Sigmoid colon (tissue), 7 donors: ENCODE measurements around the gene TECPR2. TPM values are rescaled to one million over a fixed set of nuclear protein-coding genes. Genes with fewer than 3 reads are reported as not detected.

Experiments used
- DNase-seq: peaks from one replicate; pipeline ENCODE4 v3.0.0-alpha.2; 2019
- H3K27ac ChIP-seq, 4 donors: fragments of 200-600 bp; sonication (generic); one replicate each; pipeline ENCODE4 v1.5.1; 2016 to 2019; ENCODE audit warnings: mild to moderate bottlenecking in 1 of 4
- H3K27me3 ChIP-seq, 3 donors: fragments of 200-600 bp; sonication (generic); one replicate each; pipeline ENCODE4 v1.5.1; 2019; ENCODE audit warnings: mild to moderate bottlenecking in 1 of 3
- H3K36me3 ChIP-seq, 4 donors: fragments of 200-600 bp; sonication (generic); one replicate each; pipeline ENCODE4 v1.5.1; 2016 to 2019
- H3K4me1 ChIP-seq, 4 donors: fragments of 200-600 bp; sonication (generic); one replicate each; pipeline ENCODE4 v1.5.1; 2017 to 2019
- H3K4me3 ChIP-seq, 4 donors: fragments of 200-600 bp; sonication (generic); one replicate each; pipeline ENCODE4 v1.5.1; 2017 to 2019; ENCODE audit warnings: mild to moderate bottlenecking in 2 of 4, moderate library complexity in 1 of 4
- H3K9me3 ChIP-seq, 4 donors: fragments of 200-600 bp in 3 of 4; sonication (generic) in 3 of 4; one replicate each; pipeline versions ENCODE4 v1.5.1 to v1.6.1; 2013 to 2019
- CTCF ChIP-seq, 4 experiments: fragments of 450-650 bp in 3 of 4; fragments of 200-600 bp in 1 of 4; IDR thresholded peaks; one replicate each; pipeline ENCODE4 v1.5.1; 2016 to 2019; ENCODE audit warnings: antibody characterized with exemption in 4 of 4, mild to moderate bottlenecking in 3 of 4, moderate library complexity in 2 of 4
- EP300 ChIP-seq, 4 donors: sonication (generic); formaldehyde crosslinking; IDR thresholded peaks; one replicate each; pipeline ENCODE4 v1.6.1; 2017; ENCODE audit warnings: antibody characterized with exemption in 4 of 4
- POLR2A ChIP-seq, 2 donors: fragments of 450-650 bp; IDR thresholded peaks; one replicate each; pipeline ENCODE4 v1.6.1; 2016; ENCODE audit warnings: antibody characterized with exemption in 2 of 2, mild to moderate bottlenecking in 2 of 2, moderate library complexity in 2 of 2
- POLR2AphosphoS5 ChIP-seq, 4 donors: sonication (generic); formaldehyde crosslinking; IDR thresholded peaks; one replicate each; pipeline ENCODE4 v1.6.1; 2017; ENCODE audit warnings: antibody characterized with exemption in 4 of 4
- WGBS, 2 donors: extraction: QIAGEN DNeasy Blood & Tissue Kit; methylation state at CpG; one replicate each; pipeline ENCODE4 v1.1.7; 2013; 5-methylcytosine and 5-hydroxymethylcytosine counted together
- intact Hi-C: fragments of 100-400 bp; cut with DNase I; formaldehyde crosslinking; loops from one replicate; pipeline ENCODE4 v1.15.1; 2023
- polyA plus RNA-seq, 3 donors: library from polyadenylated mRNA; stranded (reverse); fragments of 200-250 nt; gene quantifications; one replicate each; pipeline ENCODE4 v1.2.3, GENCODE V29; 2013
- total RNA-seq, 4 donors: library from RNA; depleted of rRNA; stranded (reverse); fragments of >200 nt; gene quantifications; one replicate each; pipeline ENCODE4 v1.1.0, GENCODE V29; 2016
- donor health status: healthy with polysubstance abuse.
- donor health status: Bipolar disorder and iron deficiency.
- donor health status: healthy.

Gene TECPR2
- total and polyA plus RNA-seq, 7 donors, result 2.1 to 51.0 (median 15.3) TPM

- no peaks in the 10 kb centered on the region for H3K4me1 ChIP-seq
- no peaks in the 10 kb centered on the region for H3K27me3 ChIP-seq
- 24 to 51% methylated on average over 13 of the region's 13 CpGs for WGBS, 2 donors
- DNase-seq, result no peak
- H3K9me3 ChIP-seq, result no peaks in the 10 kb centered on the region
- intact Hi-C loops, result no loop called here
- no peak overlapping the region for H3K27ac ChIP-seq
- TF ChIP-seq CTCF (IDR thresholded peaks at IDR 0.05) (no peak), POLR2A (IDR thresholded peaks at IDR 0.05) (no peak), EP300 (IDR thresholded peaks at IDR 0.05) (no peak), POLR2AphosphoS5 (IDR thresholded peaks at IDR 0.05) (no peak)
- no peaks in the 10 kb centered on the region for H3K36me3 ChIP-seq
- no peak overlapping the region for H3K4me3 ChIP-seq
Measured at GRCh38 chr14:102530828-102531478, 168.2 kb downstream of the TECPR2 start.

- TF ChIP-seq POLR2A (IDR thresholded peaks at IDR 0.05), result no peak
- TF ChIP-seq POLR2AphosphoS5 (IDR thresholded peaks at IDR 0.05), result no peak
- no peak for TF ChIP-seq CTCF (IDR thresholded peaks at IDR 0.05)
- no peak for TF ChIP-seq EP300 (IDR thresholded peaks at IDR 0.05)
- Histone ChIP-seq H3K4me3 (no peak overlapping the region), H3K9me3 (no peaks in the 10 kb centered on the region), H3K36me3 (no peaks in the 10 kb centered on the region), H3K27ac (no peak overlapping the region), H3K4me1 (no peaks in the 10 kb centered on the region), H3K27me3 (no peaks in the 10 kb centered on the region)
- 73 to 84% methylated on average over 3 of the region's 3 CpGs for WGBS, 2 donors
- intact Hi-C loops, result no loop called here
- no peak for DNase-seq
Measured at GRCh38 chr14:102532204-102532658, 169.5 kb downstream of the TECPR2 start.

GRCh38 chr14:102537981-102538601 is 175.3 kb downstream of the TECPR2 start:
- intact Hi-C loops, result no loop called here
- no peak overlapping the region for H3K4me3 ChIP-seq
- no peaks in the 10 kb centered on the region for H3K9me3 ChIP-seq
- WGBS, 2 donors, result 78 to 82% methylated on average over 15 of the region's 15 CpGs
- no peak for TF ChIP-seq POLR2A (IDR thresholded peaks at IDR 0.05)
- no peak for TF ChIP-seq CTCF (IDR thresholded peaks at IDR 0.05)
- no peak for TF ChIP-seq EP300 (IDR thresholded peaks at IDR 0.05)
- TF ChIP-seq POLR2AphosphoS5 (IDR thresholded peaks at IDR 0.05), result no peak
- peaks cover 0 to 26% (median 0%) of the 10 kb centered on the region in 3 donors for H3K27me3 ChIP-seq
- H3K4me1 ChIP-seq, result peaks cover 0 to 8% (median 4%) of the 10 kb centered on the region in 4 donors
- H3K27ac ChIP-seq, result no peak overlapping the region
- no peaks in the 10 kb centered on the region for H3K36me3 ChIP-seq
- no peak for DNase-seq

- Histone ChIP-seq H3K27ac (no peak overlapping the region), H3K4me3 (no peak overlapping the region), H3K36me3 (no peaks in the 10 kb centered on the region), H3K27me3 (peaks cover 3 to 34% (median 3%) of the 10 kb centered on the region in 3 donors), H3K9me3 (no peaks in the 10 kb centered on the region), H3K4me1 (peaks cover 0 to 8% (median 4%) of the 10 kb centered on the region in 4 donors)
- intact Hi-C loops, result no loop called here
- no peak for DNase-seq
- TF ChIP-seq EP300 (IDR thresholded peaks at IDR 0.05) (no peak), POLR2A (IDR thresholded peaks at IDR 0.05) (no peak), CTCF (IDR thresholded peaks at IDR 0.05) (no peak), POLR2AphosphoS5 (IDR thresholded peaks at IDR 0.05) (no peak)
- 72 to 83% methylated on average over 25 of the region's 25 CpGs for WGBS, 2 donors
Measured at GRCh38 chr14:102538602-102539543, 176.1 kb downstream of the TECPR2 start.
